ENCODE measurements around the gene SEC11A. TPM values are rescaled to one million over a fixed set of nuclear protein-coding genes. Genes with fewer than 3 reads are reported as not detected.
"Not testable (repeated sequence)": the region's sequence is repeated elsewhere in the genome, so short reads cannot be mapped to it uniquely, and the experiment has no call there.

The SEC11A gene
- total RNA-seq, 1 donor from 2014 or later: 589 TPM

DNA sequence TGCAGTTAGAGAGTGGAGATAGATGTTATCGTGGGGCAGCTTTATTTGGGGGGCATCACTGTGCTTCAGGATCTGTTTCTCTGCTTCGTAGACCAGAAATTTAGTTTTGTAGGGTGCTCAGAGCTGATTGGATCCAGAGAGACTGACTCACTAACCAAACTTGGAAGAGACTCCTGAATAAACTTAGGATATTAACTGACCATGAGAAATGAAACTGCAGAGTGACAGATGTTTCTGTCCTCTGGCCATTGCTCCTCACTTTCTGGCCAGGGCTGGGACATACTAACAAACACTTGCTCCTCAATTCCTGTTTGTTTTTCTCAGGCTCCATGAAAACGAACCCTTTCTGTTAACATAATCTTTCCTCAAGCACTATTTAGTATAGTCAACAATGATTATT is 36.8 kb upstream of the SEC11A start:
- Mint-ChIP-seq H3K27me3 (ENCODE audit: insufficient read depth, low read depth) (no peaks in the 10 kb centered on the region), H3K36me3 (peaks cover 5% of the 10 kb centered on the region), H3K4me1 (peaks cover 21% of the 10 kb centered on the region), H3K9me3 (no peaks in the 10 kb centered on the region), H3K27ac (no peak overlapping the region), H3K4me3 (no peak overlapping the region)
- no peaks in the 10 kb centered on the region for H3K36me3 ChIP-seq
- H4K20me1 ChIP-seq (ENCODE audit: low read depth): peaks cover 44% of the 10 kb centered on the region
- DNase-seq (ENCODE audit: low spot score): no peak
- TF ChIP-seq EZH2phosphoT487 (IDR thresholded peaks at IDR 0.05): no peak
- TF ChIP-seq EZH2 (IDR thresholded peaks at IDR 0.05): no peak
- TF ChIP-seq, protein P1, sequence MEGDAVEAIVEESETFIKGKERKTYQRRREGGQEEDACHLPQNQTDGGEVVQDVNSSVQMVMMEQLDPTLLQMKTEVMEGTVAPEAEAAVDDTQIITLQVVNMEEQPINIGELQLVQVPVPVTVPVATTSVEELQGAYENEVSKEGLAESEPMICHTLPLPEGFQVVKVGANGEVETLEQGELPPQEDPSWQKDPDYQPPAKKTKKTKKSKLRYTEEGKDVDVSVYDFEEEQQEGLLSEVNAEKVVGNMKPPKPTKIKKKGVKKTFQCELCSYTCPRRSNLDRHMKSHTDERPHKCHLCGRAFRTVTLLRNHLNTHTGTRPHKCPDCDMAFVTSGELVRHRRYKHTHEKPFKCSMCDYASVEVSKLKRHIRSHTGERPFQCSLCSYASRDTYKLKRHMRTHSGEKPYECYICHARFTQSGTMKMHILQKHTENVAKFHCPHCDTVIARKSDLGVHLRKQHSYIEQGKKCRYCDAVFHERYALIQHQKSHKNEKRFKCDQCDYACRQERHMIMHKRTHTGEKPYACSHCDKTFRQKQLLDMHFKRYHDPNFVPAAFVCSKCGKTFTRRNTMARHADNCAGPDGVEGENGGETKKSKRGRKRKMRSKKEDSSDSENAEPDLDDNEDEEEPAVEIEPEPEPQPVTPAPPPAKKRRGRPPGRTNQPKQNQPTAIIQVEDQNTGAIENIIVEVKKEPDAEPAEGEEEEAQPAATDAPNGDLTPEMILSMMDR (IDR thresholded peaks at IDR 0.05): no peak
- H3K27ac ChIP-seq: no peak overlapping the region
- H3F3A ChIP-seq (ENCODE audit: low read depth): peaks cover 26% of the 10 kb centered on the region
- H2AFZ ChIP-seq (replicated peaks): no peak overlapping the region
- peaks cover 22% of the 10 kb centered on the region for H3K4me1 ChIP-seq
- H3K79me2 ChIP-seq (ENCODE audit: low read depth): peaks cover 90% of the 10 kb centered on the region
- no peak overlapping the region for H3K4me3 ChIP-seq
- no peak overlapping the region for H3K4me2 ChIP-seq
- no peak overlapping the region for H3K9ac ChIP-seq
- H3K27me3 ChIP-seq: no peaks in the 10 kb centered on the region
- H3K9me3 ChIP-seq (ENCODE audit: low read depth): no peaks in the 10 kb centered on the region

DNA sequence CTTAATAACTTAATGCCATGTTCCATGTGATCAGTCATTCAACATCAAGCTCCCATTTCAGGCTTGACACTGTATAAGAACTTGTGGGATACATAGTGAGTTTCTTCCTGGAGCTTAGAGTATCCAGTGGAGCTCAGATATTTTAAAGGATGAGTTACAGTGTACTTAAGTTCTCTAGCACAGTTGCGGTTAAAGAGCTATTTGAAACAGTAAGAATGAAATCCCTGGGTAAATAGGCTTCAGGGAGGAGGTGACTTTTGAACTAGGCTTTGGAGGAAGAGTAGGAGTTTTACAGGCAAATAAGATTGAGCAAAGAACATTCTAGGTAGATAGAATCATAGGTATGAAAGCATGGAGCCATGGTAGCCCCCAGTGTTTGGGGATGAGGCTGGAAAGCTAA is 36.3 kb upstream of the SEC11A start:
- no peaks in the 10 kb centered on the region for H3K36me3 ChIP-seq
- H3K4me2 ChIP-seq: no peak overlapping the region
- no peak overlapping the region for H3K4me3 Mint-ChIP-seq
- no peak overlapping the region for H3K4me3 ChIP-seq
- H3K9me3 ChIP-seq (ENCODE audit: low read depth): no peaks in the 10 kb centered on the region
- no peak overlapping the region for H3K27ac Mint-ChIP-seq
- peaks cover 44% of the 10 kb centered on the region for H4K20me1 ChIP-seq (ENCODE audit: low read depth)
- H3F3A ChIP-seq (ENCODE audit: low read depth): peaks cover 31% of the 10 kb centered on the region
- no peak overlapping the region for H3K27ac ChIP-seq
- no peak for DNase-seq (ENCODE audit: low spot score)
- H3K27me3 Mint-ChIP-seq (ENCODE audit: insufficient read depth, low read depth): no peaks in the 10 kb centered on the region
- peaks cover 26% of the 10 kb centered on the region for H3K4me1 Mint-ChIP-seq
- peaks cover 5% of the 10 kb centered on the region for H3K36me3 Mint-ChIP-seq
- TF ChIP-seq, protein P1 (IDR thresholded peaks at IDR 0.05): no peak
- TF ChIP-seq EZH2phosphoT487 (IDR thresholded peaks at IDR 0.05): no peak
- TF ChIP-seq EZH2 (IDR thresholded peaks at IDR 0.05): no peak
- H3K9me3 Mint-ChIP-seq: no peaks in the 10 kb centered on the region
- H2AFZ ChIP-seq (replicated peaks): no peak overlapping the region
- H3K4me1 ChIP-seq: peaks cover 25% of the 10 kb centered on the region
- no peak overlapping the region for H3K9ac ChIP-seq
- no peaks in the 10 kb centered on the region for H3K27me3 ChIP-seq
- peaks cover 84% of the 10 kb centered on the region for H3K79me2 ChIP-seq (ENCODE audit: low read depth)

DNA sequence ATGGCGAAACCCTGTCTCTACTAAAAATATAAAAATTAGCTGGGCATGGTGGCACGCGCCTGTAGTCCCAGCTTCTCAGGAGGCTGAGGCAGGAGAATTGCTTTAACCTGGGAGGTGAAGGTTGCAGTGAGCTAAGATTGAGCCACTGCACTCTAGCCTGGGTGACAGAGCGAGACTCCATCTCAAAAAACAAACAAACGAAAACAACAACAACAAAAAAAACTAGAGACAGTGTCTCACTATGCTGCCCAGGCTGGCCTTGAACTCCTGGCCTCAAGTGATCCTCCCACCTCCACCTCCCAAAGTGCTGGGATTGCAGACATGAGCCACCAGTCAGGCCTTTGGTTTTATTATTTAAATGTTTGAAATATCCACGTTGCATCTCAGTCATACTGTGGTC is 35.8 kb upstream of the SEC11A start:
- not testable (repeated sequence) for H3K36me3 Mint-ChIP-seq

DNA sequence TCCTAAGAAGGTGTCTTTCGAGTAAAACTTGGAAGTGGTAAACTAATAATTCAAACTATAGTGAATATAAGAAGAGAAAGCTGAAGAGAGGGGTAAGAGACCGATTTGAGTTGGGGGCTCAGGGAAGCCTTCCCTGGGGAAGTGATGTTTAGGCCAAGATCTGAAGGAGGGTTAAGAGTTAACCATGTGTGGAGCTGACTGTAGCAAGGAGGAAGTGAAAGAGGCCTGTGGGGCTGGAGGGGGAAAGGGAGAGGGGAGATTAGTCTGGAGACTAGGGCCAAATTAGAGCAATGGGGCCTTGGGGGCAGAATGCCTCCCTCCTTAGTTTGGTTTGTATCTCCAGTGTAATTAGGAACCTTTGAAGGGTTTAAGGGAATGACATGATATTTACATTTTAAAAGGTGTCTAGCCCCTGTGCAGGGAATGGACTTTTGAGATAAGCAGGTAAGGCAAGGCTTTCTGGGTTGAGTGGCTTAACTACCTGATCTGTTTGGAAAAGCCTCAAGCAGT is 34.7 kb upstream of the SEC11A start:
- peaks cover 38% of the 10 kb centered on the region for H3F3A ChIP-seq (ENCODE audit: low read depth)
- H3K4me3 ChIP-seq: no peak overlapping the region
- no peaks in the 10 kb centered on the region for H3K27me3 Mint-ChIP-seq (ENCODE audit: insufficient read depth, low read depth)
- H3K79me2 ChIP-seq (ENCODE audit: low read depth): peaks cover 78% of the 10 kb centered on the region
- no peaks in the 10 kb centered on the region for H3K9me3 ChIP-seq (ENCODE audit: low read depth)
- H3K9ac ChIP-seq: no peak overlapping the region
- peak; percentile 29 for DNase-seq (ENCODE audit: low spot score)
- H3K4me1 Mint-ChIP-seq: peaks cover 34% of the 10 kb centered on the region
- H4K20me1 ChIP-seq (ENCODE audit: low read depth): peaks cover 37% of the 10 kb centered on the region
- H3K4me2 ChIP-seq: peak overlapping the region; percentile 85
- H3K27me3 ChIP-seq: no peaks in the 10 kb centered on the region
- H3K27ac Mint-ChIP-seq: no peak overlapping the region
- TF ChIP-seq, protein P1 (IDR thresholded peaks at IDR 0.05): no peak
- TF ChIP-seq EZH2 (IDR thresholded peaks at IDR 0.05): no peak
- no peak for TF ChIP-seq EZH2phosphoT487 (IDR thresholded peaks at IDR 0.05)
- peaks cover 5% of the 10 kb centered on the region for H3K36me3 Mint-ChIP-seq
- no peaks in the 10 kb centered on the region for H3K9me3 Mint-ChIP-seq
- no peaks in the 10 kb centered on the region for H3K36me3 ChIP-seq
- peaks cover 22% of the 10 kb centered on the region for H3K4me1 ChIP-seq
- no peak overlapping the region for H2AFZ ChIP-seq (replicated peaks)
- H3K4me3 Mint-ChIP-seq: peak overlapping the region; percentile 97
- H3K27ac ChIP-seq: peak overlapping the region; percentile 27

More for the DNA sequence above, 35.8 kb upstream of the SEC11A start:
- H3F3A ChIP-seq (ENCODE audit: low read depth): peaks cover 35% of the 10 kb centered on the region
- H3K27me3 Mint-ChIP-seq (ENCODE audit: insufficient read depth, low read depth); H3K9ac ChIP-seq; H3K36me3 ChIP-seq; H3K4me2 ChIP-seq; H2AFZ ChIP-seq (replicated peaks); H3K27ac Mint-ChIP-seq; H3K9me3 ChIP-seq (ENCODE audit: low read depth); DNase-seq (ENCODE audit: low spot score); H3K4me3 Mint-ChIP-seq; H3K9me3 Mint-ChIP-seq; H3K27me3 ChIP-seq; H3K4me3 ChIP-seq; H3K27ac ChIP-seq: not testable (repeated sequence)
- peaks cover 44% of the 10 kb centered on the region for H4K20me1 ChIP-seq (ENCODE audit: low read depth)
- H3K79me2 ChIP-seq (ENCODE audit: low read depth): peaks cover 80% of the 10 kb centered on the region
- H3K4me1 Mint-ChIP-seq: peaks cover 28% of the 10 kb centered on the region
- peaks cover 25% of the 10 kb centered on the region for H3K4me1 ChIP-seq

Measured in neural progenitor cell (in vitro differentiated cells).